ENCODE measurements around the gene METTL21A.

DNA sequence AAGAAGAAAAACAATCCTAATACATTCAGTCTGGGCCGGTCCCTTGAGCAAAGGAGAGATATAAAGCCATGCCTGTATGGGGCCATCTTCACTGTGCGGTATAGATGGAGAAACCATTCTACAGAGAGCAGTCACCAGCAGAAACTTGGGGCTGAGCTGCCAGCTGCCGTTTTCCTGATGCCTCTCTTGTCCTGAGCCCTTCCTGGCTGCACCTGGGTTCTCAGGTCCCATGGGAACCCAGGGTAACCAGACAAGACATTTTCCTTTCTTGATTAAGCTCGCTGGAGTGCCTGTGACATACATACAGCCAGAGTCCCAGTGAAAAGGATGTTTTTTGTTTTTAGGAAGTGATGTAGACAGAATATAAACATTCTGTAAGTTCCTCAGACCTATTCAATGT lies 5.3 kb upstream of the METTL21A start:
- no peak for TF ChIP-seq RBFOX2 (IDR thresholded peaks at IDR 0.05; ENCODE audit: low read depth, low read length)
- no peak for TF ChIP-seq YY1 (IDR thresholded peaks at IDR 0.05; ENCODE audit: borderline replicate concordance in 1 of 3, control insufficient read depth in 1 of 3, extremely low read depth in 1 of 3, insufficient read depth in 3 of 3, insufficient read length in 1 of 3, insufficient replicate concordance in 2 of 3, low read depth in 1 of 3, low read length in 2 of 3)

Measured in K562 (cell line).